AG10803 (cell line): ENCODE measurements around the gene CFAP53.

Experiments
- DNase-seq: peaks from one replicate; pipeline ENCODE4 v3.0.0; 2010; ENCODE audit warnings: low read depth
- H3K4me3 ChIP-seq: 2 replicates; pipeline ENCODE4 v1.5.1; 2011; ENCODE audit warnings: mild to moderate bottlenecking, low read length, control low read depth
- CTCF ChIP-seq: conservative IDR thresholded peaks from 2 replicates; pipeline ENCODE4 v1.5.1; 2011; ENCODE audit warnings: mild to moderate bottlenecking, low read length, control low read depth, inconsistent platforms

CFAP53 gene

GRCh38 chr18:50187659-50188058 lies 78.6 kb downstream of the CFAP53 start:
- DNase-seq, result no peak
- H3K4me3 ChIP-seq, result no peak overlapping the region
- TF ChIP-seq CTCF, result no peak

GRCh38 chr18:50186385-50186784 lies 79.9 kb downstream of the CFAP53 start:
- TF ChIP-seq CTCF, result no peak
- H3K4me3 ChIP-seq, result no peak overlapping the region
- no peak for DNase-seq

- peak; percentile 0 for DNase-seq
- TF ChIP-seq CTCF, result no peak
- H3K4me3 ChIP-seq, result no peak overlapping the region
Measured at GRCh38 chr18:50183556-50183955, 82.7 kb downstream of the CFAP53 start.

- no peak for TF ChIP-seq CTCF
- H3K4me3 ChIP-seq, result no peak overlapping the region
- DNase-seq, result no peak
Measured at GRCh38 chr18:50182511-50182910, 83.8 kb downstream of the CFAP53 start.

- no peak for DNase-seq
- H3K4me3 ChIP-seq, result no peak overlapping the region
- no peak for TF ChIP-seq CTCF
Measured at GRCh38 chr18:50181590-50181989, 84.7 kb downstream of the CFAP53 start.

- no peak for DNase-seq
- no peak for TF ChIP-seq CTCF
- no peak overlapping the region for H3K4me3 ChIP-seq
Measured at GRCh38 chr18:50179465-50179864, 86.8 kb downstream of the CFAP53 start.

DNA sequence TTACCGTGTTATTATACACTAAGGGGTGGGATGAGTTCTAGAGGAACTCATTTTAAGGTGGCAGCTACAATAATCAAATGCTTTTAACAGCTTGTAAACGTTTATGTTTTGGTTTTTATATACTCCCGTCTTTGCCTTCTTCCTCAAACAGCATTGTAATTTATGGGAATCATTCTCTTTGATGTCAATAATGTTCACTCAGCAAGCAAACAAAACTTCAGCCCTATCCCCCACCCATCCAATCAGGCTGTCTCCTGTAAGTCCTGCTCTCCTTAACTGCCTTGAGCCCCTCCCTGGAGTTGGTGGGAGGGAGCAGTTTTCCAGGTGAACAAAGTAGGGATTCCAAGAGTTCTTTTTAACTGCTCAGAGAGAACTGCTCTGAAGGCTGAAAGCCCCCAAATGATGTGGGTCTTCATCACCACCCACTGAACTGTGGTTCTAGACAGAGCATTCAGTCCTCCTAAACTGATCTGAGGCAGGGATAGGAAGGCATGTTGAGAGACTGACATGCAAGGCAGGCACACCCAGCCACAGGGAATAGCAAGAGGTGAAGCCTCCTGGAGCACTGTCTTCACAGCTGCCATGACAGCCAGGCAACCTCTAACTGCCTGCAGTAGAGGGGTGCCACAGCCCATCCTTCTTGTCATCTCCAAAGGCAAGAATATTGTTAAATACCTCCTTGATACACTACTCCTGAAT lies 88.9 kb downstream of the CFAP53 start:
- no peak for DNase-seq
- TF ChIP-seq CTCF, result no peak
- no peak overlapping the region for H3K4me3 ChIP-seq
